ENCODE measurements around the gene EVPL.

The EVPL gene

GRCh38 chr17:76023900-76024237, 3.2 kb downstream of the EVPL start:
- TF ChIP-seq TAF1 (IDR thresholded peaks at IDR 0.05; ENCODE audit: borderline replicate concordance, insufficient read depth, low read length) (no peak), FOXP2 (optimal IDR thresholded peaks at IDR 0.05; ENCODE audit: borderline replicate concordance, extremely low read depth, extremely low read length, insufficient read depth) (no peak), SIN3A (IDR thresholded peaks at IDR 0.05; ENCODE audit: borderline replicate concordance, insufficient read depth, low read length) (no peak), POLR2AphosphoS5 (IDR thresholded peaks at IDR 0.05; ENCODE audit: low read depth, low read length) (no peak)
- TF ChIP-seq, protein P1, sequence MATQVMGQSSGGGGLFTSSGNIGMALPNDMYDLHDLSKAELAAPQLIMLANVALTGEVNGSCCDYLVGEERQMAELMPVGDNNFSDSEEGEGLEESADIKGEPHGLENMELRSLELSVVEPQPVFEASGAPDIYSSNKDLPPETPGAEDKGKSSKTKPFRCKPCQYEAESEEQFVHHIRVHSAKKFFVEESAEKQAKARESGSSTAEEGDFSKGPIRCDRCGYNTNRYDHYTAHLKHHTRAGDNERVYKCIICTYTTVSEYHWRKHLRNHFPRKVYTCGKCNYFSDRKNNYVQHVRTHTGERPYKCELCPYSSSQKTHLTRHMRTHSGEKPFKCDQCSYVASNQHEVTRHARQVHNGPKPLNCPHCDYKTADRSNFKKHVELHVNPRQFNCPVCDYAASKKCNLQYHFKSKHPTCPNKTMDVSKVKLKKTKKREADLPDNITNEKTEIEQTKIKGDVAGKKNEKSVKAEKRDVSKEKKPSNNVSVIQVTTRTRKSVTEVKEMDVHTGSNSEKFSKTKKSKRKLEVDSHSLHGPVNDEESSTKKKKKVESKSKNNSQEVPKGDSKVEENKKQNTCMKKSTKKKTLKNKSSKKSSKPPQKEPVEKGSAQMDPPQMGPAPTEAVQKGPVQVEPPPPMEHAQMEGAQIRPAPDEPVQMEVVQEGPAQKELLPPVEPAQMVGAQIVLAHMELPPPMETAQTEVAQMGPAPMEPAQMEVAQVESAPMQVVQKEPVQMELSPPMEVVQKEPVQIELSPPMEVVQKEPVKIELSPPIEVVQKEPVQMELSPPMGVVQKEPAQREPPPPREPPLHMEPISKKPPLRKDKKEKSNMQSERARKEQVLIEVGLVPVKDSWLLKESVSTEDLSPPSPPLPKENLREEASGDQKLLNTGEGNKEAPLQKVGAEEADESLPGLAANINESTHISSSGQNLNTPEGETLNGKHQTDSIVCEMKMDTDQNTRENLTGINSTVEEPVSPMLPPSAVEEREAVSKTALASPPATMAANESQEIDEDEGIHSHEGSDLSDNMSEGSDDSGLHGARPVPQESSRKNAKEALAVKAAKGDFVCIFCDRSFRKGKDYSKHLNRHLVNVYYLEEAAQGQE (IDR thresholded peaks at IDR 0.05; ENCODE audit: insufficient read depth in 1 of 2, low read depth in 2 of 2, low read length in 2 of 2), result no peak

DNA sequence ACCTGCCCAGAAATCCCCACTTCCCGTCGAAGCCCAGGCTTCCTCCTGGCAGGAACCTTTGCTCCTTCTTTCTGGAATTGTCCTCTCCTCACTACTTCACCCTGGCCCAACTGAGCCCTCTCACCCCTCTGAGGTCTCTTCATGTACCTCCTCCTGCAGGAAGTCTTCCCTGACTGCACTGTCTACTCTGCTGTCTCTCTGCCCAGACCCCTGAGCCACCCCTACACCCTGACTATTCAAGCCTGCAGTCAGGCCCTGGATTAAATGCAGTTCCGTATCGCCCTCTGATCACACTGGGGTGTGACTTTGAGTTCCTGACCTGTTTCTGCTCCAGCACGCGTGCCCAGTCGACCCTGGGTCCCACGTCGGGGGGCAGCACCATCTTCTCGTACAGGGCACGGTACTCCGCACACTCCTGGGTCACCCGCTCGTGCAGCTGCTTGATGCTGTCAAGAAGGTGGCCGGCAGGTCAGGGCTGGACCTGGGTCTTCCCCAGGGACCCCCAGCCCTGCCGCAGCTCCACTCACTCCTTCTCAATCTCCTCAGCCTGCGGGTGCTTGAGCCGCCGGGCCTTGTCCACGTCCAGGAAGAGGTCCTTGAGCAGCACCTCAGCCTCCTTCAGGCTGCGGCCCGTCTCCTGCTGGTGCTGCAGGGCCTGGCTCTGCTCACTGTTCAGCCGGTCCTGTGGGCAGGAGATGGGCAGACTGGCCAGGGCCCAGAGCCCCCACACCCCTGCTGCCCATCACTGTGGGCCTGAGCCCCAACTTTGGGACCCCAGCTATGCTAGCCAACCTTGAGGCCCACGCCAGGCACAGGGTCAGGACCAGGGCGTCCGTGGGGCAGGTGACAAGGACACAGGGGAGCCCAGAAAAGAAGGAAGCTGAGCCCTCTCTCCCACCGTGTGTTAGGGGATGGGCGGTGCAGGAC, 3.9 kb downstream of the EVPL start:
- TF ChIP-seq TAF1 (IDR thresholded peaks at IDR 0.05; ENCODE audit: borderline replicate concordance, insufficient read depth, low read length) (no peak), FOXP2 (optimal IDR thresholded peaks at IDR 0.05; ENCODE audit: borderline replicate concordance, extremely low read depth, extremely low read length, insufficient read depth) (no peak), POLR2AphosphoS5 (IDR thresholded peaks at IDR 0.05; ENCODE audit: low read depth, low read length) (no peak), SIN3A (IDR thresholded peaks at IDR 0.05; ENCODE audit: borderline replicate concordance, insufficient read depth, low read length) (no peak)
- TF ChIP-seq, protein P1 (IDR thresholded peaks at IDR 0.05; ENCODE audit: insufficient read depth in 1 of 2, low read depth in 2 of 2, low read length in 2 of 2), result no peak

DNA sequence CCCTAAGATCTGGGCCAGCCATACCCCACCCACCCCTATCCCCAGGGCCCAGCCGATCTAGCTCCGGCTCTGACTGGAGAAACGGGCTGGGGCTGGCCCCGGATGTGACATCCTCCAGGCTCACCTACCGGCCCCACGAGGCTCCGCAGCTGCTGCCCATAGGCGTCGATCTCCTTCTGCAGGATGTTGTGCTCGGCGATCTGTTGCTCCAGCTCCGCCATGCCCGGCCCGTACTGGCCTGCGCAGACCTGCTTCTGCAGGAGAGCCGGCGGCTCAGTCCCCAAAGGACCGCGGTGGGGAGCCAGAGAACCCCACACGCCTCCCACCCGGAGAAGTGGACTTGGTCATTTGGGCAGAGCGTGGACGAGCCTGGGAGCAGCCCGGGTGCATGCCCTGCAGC, 4.8 kb downstream of the EVPL start:
- TF ChIP-seq TAF1 (IDR thresholded peaks at IDR 0.05; ENCODE audit: borderline replicate concordance, insufficient read depth, low read length), result no peak
- TF ChIP-seq, protein P1 (IDR thresholded peaks at IDR 0.05; ENCODE audit: insufficient read depth in 1 of 2, low read depth in 2 of 2, low read length in 2 of 2), result no peak
- TF ChIP-seq FOXP2 (optimal IDR thresholded peaks at IDR 0.05; ENCODE audit: borderline replicate concordance, extremely low read depth, extremely low read length, insufficient read depth), result no peak

DNA sequence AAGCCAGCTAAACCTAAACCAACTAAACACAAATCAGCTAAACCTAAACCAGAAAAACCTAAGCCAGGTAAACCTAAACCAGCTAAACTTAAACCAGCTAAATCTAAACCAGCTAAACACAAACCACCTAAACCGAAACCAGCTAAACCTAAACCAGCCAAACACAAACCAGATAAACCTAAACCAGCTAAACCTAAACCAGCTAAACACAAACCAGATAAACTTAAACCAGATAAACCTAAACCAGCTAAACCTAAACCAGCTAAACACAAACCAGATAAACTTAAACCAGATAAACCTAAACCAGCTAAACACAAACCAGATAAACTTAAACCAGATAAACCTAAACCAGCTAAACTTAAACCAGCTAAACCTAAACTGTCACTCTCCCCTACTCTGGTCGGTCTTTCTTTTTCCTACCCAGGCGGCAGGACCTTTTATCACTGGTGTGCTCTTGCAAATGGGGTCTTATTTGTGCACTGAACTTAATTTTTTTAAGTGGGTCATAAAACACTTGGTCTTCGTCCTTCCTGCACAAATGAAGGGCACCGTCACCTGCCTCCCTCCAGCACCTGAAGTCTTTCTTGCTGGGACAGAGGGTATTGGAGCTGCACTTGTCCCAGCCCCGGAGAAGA, 7.2 kb downstream of the EVPL start:
- no peak for TF ChIP-seq POLR2AphosphoS5 (IDR thresholded peaks at IDR 0.05; ENCODE audit: low read depth, low read length)
- TF ChIP-seq, protein P1 (IDR thresholded peaks at IDR 0.05; ENCODE audit: insufficient read depth in 1 of 2, low read depth in 2 of 2, low read length in 2 of 2), result no peak
- no peak for TF ChIP-seq TAF1 (IDR thresholded peaks at IDR 0.05; ENCODE audit: borderline replicate concordance, insufficient read depth, low read length)
- no peak for TF ChIP-seq FOXP2 (optimal IDR thresholded peaks at IDR 0.05; ENCODE audit: borderline replicate concordance, extremely low read depth, extremely low read length, insufficient read depth)
- no peak for TF ChIP-seq SIN3A (IDR thresholded peaks at IDR 0.05; ENCODE audit: borderline replicate concordance, insufficient read depth, low read length)
